Measurements from ENCODE around the gene CAPS.

DNA sequence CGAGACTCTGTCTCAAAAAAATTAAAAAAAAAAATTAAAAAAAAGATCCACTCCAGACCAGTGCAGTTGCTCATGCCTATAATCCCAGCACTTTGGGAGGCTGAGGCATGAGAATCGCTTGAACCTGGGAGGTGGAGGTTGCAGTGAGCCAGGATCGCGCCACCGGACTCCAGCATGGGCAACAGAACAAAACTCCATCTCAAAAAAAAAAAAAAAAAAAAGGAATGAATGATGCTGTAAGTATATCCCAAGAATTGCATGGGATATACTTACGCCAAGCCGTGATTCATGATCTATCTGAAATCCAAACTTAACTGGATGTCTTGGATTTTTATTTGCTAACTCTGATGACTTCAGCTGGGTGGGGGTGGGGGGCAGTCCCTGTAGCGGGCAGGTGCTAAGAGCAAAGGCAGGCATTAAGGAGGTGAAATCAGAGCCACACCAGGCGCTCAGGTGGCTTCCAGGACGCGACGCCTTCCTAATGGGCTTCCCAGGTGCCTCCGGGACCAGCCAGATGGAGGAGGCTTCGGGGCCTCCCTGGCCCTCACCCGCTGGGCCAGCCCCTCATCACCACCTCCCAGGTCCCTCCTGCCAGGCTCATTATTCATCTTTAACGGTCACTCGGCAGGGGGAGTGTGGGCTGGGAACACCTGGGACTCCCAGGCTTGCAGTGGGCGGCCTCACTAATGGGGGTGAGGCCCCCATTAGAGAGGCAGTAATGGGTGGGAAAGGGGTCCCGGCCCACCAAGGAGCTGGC is 32.3 kb upstream of the CAPS start:
- TF ChIP-seq, protein P1, sequence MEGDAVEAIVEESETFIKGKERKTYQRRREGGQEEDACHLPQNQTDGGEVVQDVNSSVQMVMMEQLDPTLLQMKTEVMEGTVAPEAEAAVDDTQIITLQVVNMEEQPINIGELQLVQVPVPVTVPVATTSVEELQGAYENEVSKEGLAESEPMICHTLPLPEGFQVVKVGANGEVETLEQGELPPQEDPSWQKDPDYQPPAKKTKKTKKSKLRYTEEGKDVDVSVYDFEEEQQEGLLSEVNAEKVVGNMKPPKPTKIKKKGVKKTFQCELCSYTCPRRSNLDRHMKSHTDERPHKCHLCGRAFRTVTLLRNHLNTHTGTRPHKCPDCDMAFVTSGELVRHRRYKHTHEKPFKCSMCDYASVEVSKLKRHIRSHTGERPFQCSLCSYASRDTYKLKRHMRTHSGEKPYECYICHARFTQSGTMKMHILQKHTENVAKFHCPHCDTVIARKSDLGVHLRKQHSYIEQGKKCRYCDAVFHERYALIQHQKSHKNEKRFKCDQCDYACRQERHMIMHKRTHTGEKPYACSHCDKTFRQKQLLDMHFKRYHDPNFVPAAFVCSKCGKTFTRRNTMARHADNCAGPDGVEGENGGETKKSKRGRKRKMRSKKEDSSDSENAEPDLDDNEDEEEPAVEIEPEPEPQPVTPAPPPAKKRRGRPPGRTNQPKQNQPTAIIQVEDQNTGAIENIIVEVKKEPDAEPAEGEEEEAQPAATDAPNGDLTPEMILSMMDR (IDR thresholded peaks at IDR 0.05), result no peak
- no peak for TF ChIP-seq POLR2A (IDR thresholded peaks at IDR 0.05)
